ENCODE results near the gene STAT6. TPM values are rescaled to one million over a fixed set of nuclear protein-coding genes. Genes with fewer than 3 reads are reported as not detected.
A peak's percentile ranks its signal among the peaks of the same experiment; 100 is the strongest.

The STAT6 gene
- total RNA-seq, 2 donors from 2014 or later, result 162 to 201 TPM

DNA sequence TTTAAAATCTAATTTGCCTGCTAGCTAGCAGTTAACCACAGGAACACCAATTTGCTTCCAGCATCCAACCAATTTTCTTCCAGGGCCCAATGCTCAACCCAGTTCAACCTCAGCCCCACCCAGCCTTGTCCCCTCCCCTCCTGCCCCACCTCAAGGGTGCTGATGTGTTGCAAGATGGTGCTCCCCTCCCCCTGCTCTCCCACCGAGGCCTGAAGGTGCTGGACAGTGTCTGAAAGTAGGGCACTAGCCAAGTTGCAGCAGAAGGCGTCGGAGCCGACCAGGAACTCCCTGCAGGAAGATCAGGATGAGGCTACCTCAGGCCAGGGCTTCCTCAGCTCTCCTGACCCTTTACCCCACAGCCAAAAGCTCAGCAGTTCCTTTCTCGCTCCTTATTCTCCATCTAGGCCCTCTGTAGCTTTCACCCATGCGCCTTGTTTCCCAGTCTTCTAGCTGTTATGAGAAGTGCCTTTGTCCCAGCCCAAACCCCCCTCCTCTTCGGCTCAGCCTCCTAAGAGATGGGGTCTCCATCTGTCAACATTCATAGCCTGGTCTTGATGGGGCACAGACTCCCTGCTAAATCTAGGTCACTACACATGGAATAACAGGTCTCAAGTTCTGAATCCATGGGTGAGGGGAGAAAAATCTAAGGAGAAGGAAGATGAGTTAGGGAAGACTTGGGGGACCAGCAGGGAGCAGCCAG, 3.6 kb downstream of the STAT6 start:
- intact Hi-C loops (cut with DNase I), result no loop called here
- DNase-seq (ENCODE audit: low spot score), result peak; percentile 58

DNA sequence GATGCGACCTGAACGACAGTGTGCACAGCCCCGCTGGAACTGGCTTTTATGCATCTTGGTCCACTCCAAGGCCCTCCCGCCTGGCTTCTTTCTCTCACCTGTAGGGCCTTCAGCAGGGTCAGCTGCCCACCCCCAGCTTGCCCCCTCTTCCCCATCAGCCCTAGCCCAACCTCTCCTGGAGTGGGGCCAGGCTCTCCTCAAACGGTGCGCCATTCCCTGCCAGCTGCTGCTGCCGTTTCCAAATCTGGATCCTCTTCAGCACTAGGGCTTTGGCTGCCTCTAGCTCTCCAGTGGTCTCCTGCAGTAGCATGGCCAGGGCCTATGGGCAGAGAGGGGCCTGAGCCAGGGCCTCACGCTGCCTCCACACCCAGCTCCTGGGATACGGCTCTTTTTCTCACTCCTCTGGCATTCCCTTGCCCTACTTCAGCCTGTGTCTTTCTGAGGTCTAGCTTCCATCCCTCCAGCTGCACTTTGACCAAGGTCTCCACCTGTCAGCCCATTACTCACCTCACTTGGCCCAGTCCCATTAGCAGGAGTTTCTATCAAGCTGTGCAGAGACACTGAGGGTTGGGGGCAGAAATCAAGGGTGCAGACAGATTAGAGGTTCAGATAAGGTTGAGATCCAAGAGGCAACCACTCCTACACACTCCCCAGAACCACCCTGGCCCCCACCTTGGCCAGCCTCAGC, 5.0 kb downstream of the STAT6 start:
- intact Hi-C loops (cut with DNase I), result no loop called here
- peak; percentile 66 for DNase-seq (ENCODE audit: low spot score)

DNA sequence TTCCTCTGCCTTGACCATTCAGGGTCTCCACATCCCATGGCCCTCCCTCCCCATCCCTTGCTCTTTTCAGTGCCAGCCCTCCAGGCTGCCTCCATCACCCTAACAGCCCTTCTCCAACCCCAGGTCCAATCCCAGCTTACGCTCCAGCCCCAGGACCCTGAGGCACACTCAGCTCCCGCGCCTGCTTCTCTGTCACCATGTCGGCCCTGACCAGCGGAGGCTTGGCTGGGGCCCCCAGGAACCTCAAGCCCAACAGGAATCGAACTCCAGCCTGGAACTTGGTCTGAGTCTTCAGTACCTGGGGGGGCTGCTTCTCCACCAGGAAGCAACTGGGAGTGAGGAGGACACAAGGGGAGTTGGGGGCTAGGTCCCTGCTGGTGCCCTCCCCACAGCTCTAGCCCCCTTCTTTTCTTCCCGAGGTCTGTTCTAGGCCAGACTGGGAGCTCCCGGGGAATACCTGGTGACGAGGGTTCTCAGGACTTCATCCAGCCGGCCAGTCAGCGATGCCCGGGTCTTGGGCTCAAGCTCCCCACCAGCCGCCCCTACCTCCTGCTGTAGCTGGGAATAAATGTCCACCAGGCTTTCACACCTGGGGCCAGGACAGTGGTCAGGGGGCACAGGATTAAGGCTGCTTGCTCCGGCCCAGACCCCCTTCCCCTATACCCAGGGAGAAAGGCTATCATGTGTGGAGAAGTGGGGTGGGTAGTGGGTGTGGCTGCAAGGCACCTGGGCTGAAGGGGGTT, 6.0 kb downstream of the STAT6 start:
- peak; percentile 64 for DNase-seq (ENCODE audit: low spot score)
- intact Hi-C loops (cut with DNase I), result no loop called here

DNA sequence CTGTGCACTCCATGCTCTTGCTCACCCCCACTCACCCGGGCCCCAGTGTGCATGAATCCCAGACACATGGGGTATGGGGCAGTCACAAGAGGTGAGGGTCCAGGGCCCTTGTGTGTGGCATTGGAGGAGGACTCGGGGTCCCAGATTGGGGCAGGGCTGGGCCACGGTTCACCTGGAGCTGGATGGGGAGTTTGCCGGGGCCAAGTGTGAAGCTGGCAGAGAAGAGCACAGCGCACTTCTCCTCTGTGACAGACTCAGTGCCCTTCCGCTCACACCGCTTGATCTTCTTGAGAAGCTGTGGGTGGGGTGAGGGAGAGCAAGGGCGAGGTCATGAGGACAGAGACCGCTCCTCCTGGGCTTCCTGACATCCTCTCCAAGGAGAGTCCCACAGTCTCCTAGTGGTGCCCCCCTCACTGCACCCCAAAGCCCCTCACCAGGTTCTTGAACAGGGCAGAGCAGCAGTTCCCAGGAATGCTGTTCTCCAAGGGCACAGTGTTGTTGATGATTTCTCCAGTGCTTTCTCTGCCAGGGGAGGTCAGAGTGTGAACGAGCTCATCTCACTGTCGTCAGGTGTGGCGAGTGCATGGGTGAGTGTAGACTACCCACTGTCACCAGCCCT, 6.8 kb downstream of the STAT6 start:
- intact Hi-C loops (cut with DNase I), result no loop called here

DNA sequence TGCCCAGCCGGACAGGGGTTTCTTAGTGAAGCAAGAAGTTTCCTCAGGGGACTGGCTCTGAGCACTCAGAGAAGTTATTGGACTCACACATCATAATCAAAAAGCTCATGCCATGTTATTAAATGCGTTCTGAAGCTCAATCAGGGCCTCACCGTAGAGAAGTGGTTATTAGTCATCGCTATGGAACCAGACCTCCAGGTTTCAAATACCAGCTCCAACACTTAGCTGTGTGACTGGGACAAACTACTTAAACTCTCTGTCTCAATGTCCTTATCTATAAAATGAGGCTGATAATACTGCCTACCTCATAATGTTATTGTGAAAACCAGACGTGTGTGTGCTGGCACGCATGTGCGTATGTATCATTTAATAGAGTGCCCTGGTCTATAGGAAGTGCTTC, 7.3 kb downstream of the STAT6 start:
- intact Hi-C loops (cut with DNase I), result no loop called here
- DNase-seq (ENCODE audit: low spot score), result no peak

More for the DNA sequence above, 6.8 kb downstream of the STAT6 start:
- peak; percentile 70 for DNase-seq (ENCODE audit: low spot score)

DNA sequence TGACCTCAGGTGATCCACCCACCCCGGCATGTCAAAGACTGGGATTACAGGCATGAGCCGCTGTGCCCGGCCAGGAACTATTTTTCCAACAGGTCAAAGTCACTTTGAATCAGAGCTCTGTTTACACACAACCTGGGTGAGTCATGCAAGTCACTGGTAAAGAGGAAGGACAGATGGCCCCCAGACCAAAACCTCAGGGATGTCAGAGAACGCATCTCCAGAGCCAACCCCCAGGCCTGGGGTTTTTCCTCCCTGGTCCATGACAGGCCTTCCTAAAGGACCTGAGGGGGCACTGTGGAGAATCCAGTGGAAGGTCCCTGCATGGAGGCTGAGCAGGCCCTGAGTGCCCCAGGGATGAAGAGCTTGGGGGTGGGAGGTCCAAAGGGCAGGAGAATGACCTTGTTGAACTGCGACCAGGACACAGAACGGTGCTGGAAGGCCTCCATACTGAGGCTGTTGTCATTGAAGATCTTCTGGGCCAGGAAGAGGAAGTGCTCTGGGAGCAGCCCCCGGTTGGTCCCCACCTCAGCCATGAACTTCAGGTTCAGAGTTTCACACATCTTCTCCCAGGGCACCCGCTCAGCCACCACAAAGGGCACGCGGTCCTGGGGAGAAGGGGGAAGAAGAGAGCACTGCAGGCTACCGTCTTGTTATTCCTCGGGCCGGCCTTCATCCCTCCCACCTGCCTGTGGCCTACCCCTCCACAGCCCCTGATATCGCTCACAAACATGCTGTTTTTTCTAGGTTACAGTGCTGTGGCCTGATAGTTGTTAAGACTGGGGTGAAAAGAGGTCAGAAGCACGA, 9.1 kb downstream of the STAT6 start:
- DNase-seq (ENCODE audit: low spot score), result peak; percentile 76
- intact Hi-C loops (cut with DNase I), result no loop called here

DNA sequence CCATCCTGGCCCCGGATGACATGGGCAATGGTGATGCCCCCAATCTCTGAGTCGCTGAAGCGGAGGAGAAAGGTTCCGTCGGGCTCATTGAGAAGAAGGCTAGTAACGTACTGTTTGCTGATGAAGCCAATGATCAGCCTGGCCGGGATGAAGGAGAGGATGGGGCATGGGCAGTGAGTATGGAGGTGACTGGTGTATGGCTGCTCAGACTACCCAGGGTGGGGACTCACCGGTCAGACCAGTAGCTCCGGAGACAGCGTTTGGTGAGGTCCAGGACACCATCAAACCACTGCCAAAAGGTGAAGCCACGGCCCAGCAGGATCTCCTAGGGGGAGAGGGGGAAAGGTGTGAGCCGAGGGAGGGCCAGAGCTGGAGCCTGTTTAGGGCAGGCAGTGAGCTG, 11.4 kb downstream of the STAT6 start:
- intact Hi-C loops (cut with DNase I), result no loop called here
- DNase-seq (ENCODE audit: low spot score), result peak; percentile 23

DNA sequence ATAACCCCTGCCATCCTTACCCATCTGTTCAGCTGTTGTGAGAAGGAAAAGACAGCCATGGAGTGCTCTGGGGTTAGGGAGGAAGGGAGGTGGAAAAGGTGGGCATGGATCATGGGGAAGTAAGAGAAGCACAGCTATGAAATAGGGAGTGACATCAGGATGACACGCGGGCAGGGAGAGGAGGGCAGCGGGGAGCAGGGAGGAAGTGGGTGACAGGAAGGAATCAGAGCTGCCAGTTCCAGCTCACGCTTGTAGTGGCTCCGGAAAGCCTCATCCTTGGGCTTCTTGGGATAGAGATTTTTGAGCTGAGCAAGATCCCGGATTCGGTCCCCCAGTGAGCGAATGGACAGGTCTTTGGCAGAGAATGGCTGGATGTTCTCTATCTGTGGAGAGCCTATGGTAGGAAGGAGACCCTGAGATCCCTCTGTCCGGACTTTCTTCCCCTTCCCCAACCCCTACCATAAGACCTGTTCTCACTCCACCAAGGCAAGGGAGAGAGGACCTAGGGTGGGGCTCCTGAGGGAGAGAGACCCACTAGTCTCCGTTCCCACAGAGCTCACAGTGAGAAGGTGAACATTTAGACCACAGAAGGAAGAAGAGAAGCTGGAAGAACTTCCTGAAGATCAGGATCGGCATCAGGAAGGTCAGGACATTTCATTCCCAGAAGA, 12.0 kb downstream of the STAT6 start:
- intact Hi-C loops (cut with DNase I), result no loop called here
- peak; percentile 29 for DNase-seq (ENCODE audit: low spot score)

DNA sequence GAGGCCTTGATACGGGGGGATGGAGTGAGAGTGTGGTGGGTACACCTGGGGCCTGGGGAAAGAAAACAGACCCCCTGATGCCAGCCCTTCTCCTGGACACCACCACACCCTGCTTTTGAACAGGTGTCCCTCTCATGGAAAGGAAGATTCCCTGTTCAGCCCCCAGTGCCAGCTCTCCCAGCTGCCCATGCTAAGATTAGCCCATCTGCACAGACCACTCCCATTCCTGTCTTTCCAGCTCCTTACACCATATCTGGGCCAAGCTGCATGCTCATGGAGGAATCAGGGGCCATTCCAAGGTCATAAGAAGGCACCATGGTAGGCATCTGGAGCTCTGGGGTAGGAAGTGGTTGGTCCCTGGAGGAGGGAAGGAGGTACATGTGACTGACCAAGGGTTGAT, 12.6 kb downstream of the STAT6 start:
- intact Hi-C loops (cut with DNase I), result no loop called here
- DNase-seq (ENCODE audit: low spot score), result peak; percentile 48

DNA sequence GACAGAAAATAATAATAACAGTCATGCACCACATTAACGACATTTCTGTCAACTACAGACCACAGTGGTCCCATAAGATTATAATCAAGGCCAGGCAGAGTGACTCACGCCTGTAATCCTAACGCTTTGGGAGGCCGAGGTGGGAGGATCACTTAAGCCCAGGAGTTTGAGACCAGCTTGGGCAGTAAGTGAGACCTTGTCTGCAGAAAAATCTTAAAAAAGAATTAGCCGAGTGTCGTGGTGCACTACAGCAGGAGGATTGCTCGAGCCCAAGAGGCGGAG, 13.7 kb downstream of the STAT6 start:
- intact Hi-C loops (cut with DNase I), result no loop called here
- peak; percentile 35 for DNase-seq (ENCODE audit: low spot score)

DNA sequence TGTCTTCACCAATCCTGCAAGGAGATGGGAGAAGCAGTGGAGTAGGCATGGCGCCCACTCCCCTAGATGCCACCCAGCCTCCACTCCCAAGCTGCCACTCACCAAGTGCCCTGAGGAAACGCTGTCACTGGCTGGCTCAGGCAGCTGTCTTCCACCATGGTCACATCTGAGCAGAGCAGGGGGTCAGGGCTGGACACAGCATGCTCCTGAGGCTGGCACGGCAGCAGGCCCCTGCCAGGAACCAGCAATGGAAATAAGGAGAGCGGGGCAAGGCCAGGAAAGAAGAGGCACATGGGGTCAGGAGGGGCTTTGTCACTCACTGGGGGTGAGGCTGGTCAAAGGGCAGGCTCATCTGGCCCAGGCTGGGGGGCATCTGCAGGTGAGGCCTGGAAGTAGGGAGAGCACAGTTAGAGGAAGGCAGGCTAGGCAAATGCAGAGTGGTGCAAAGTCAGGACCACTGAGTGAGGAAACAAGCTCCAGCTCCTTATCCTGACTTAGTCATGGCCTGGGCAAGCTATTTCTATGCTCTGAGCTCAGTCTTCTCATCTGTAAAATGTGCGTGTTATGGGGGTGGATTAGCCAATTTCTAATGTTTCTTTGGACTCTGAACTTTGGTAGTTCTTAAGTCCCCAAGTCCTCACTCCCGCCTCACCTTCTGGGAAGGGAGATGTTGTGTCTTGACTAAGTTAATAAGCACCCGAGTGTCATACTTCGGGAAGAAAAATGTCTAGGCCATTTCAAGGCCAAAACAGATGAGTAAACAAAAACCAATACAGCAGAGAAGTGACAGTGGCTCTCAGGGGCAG, 14.2 kb downstream of the STAT6 start:
- peak; percentile 62 for DNase-seq (ENCODE audit: low spot score)
- intact Hi-C loops (cut with DNase I), result no loop called here

DNA sequence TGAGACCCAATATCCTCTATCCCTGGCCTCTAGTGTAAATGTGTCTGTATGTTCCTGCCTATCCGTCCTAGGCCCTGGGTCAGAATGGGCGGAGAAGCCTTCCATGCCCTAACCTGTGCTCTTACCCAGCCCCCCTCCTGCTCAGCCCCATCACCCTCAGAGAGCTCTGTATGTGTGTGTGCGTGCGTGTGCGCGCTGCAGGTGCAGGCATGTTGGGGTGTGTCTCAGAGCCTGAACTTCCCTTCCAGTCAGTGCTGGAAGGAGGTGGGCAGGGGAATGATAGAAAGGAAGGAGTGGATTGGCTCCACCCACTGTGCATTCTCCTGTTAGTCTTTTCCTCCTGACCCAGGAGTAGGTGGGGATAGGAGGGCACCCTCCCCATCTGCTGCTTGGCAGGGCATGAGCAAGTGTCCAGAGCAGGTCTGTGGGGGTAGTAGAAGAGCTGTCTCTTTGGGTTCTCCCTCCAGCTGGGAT, 15.0 kb downstream of the STAT6 start:
- intact Hi-C loops (cut with DNase I), result no loop called here
- peak; percentile 66 for DNase-seq (ENCODE audit: low spot score)

DNA sequence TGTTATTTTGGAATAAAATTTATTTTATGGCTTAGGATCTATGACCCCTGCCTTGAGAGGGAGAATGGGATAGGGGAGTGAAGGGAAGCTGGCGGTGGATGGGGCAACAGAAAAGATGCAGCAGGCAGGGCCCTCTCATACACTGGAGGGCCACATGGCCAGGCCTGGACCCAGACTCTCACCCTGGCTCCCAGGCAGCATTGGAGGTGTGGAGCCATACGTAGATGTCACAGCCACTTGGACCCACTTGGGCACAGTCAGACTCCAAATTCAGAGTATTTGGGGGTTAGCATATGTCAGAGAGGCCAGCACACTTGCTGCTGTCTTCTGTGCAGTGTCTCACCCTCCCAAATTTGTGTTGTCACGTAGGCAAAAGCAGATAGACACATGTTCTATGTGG, 15.7 kb downstream of the STAT6 start:
- intact Hi-C loops (cut with DNase I), result no loop called here

DNA sequence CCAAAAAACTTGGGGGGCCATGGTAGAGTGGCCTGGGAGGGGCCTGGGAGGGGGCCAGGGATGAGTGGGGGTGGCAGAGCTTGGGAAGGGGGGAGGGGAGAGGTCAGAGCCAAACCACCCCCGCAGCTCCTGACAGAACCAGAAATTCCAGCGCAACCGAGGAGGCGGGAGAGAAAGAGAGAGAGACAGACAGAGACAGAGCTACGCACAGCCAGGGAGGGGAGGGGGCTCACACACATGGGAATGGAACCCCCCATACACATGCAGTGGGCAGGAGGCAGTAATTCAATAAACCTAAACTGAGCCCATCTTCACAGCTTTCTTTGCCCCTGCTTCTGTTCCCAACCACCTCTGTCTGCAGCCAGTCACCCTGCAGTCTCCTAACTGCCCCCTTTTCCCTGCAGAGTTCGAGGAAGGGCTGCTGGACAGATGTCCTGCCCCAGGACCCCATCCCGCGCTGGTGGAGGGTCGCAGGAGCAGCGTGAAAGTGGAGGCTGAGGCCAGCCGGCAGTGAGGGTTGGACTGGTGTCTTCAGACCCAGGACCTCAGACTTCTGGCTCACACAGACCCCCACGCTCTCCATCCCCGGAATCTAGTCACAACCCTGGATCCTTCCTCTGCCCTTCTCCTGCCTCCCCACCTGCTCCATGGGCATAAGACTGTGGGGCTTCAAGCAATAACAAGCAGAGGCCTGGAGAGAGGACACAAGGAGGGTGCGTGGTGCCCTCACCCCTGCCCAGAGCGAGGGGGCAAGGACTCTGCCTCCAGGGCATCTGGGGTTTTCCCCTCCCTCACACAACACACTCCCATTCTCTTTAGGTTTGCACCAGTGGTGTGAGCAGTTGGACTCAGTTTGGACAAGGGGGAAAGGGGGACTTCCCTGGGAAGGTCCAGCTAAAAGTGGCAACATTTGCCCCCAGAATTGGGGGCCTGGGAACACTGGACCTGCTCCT, 16.7 kb downstream of the STAT6 start:
- intact Hi-C loops (cut with DNase I), result no loop called here
- DNase-seq (ENCODE audit: low spot score), result peak; percentile 79

More for the DNA sequence above, 15.7 kb downstream of the STAT6 start:
- DNase-seq (ENCODE audit: low spot score), result peak; percentile 11

DNA sequence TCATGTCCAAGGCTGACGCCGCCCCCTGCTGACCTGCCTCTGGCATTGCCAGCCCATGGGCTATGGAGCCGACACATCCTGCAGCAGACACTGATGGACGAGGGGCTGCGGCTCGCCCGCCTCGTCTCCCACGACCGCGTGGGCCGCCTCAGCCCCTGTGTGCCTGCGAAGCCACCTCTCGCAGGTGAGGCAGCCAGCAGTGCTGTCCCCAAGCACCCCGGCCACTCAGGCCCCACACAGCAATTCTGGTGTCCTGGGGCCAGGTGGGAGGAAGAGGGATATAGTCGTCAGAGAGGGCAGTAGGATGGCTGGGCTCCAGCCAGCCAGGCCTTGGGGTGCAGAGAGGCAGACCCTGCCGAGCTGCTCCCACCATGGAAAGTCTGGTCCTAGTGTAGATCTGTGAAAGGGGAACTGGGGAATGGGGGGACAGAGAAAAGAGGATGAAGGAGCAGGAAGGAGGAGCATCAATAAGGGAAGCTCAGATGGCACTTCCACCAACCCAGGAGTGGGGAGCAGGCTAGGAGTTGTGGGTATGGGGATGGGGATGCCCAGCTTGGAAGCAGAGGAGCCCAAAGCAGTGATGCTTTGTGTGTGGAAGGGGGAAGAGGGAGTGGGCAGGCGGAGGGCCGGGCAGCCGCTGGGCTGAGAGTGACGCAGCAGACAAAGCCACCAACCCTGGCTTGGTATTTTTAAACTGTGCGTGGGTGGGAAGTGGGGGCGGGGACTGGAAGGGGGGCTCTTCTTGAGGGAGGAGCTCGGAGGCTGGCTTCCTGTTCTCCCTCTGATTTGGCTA, 17.6 kb downstream of the STAT6 start:
- peak; percentile 92 for DNase-seq (ENCODE audit: low spot score)
- intact Hi-C loops (cut with DNase I), result no loop called here

DNA sequence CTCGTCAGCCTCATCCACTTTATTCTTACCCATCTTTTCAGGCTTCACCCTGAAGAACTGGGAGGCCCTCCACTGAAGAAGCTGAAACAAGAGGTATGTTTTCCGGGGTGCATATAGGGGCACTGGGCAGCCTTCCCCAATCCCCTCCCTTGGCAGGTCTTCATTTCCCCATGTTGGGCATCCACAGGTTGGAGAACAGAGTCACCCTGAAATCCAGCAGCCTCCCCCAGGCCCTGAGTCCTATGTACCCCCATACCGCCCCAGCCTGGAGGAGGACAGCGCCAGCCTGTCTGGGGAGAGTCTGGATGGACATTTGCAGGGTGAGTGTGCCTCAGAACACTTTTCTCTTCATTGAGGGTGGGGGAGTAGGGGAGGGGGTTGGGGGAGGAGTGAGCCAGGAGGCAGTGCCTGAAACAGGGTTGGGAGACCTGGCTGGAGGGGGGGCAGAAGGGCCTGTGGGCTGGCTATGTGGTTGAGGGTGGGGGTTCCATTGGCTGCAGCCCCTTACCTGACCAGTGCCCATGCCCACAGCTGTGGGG, 18.2 kb downstream of the STAT6 start:
- DNase-seq (ENCODE audit: low spot score), result peak; percentile 63
- intact Hi-C loops (cut with DNase I), result no loop called here
